GM06990 (cell line): Measurements from ENCODE around the gene MROH2A.

ENCODE experiments used
- DNase-seq: peaks from one replicate; pipeline ENCODE4 v3.0.0-alpha.2; 2011; ENCODE audit not compliant: insufficient read length; ENCODE audit errors: extremely low read depth
- H3K27me3 ChIP-seq: replicated peaks from 2 replicates; pipeline ENCODE4 v1.6.0; 2011; ENCODE audit warnings: low read length; ENCODE audit not compliant: control insufficient read depth, insufficient read depth
- H3K36me3 ChIP-seq: 2 replicates; pipeline ENCODE4 v1.5.1; 2011; ENCODE audit warnings: low read length; ENCODE audit not compliant: control insufficient read depth, insufficient read depth
- H3K4me3 ChIP-seq: replicated peaks from 2 replicates; pipeline ENCODE4 v1.5.1; 2011; ENCODE audit warnings: low read depth, mild to moderate bottlenecking, control low read depth, low read length
- CTCF ChIP-seq: IDR thresholded peaks from 2 replicates; pipeline ENCODE4 v1.5.1; 2011; ENCODE audit warnings: low read length, control low read depth, mild to moderate bottlenecking, inconsistent platforms; ENCODE audit not compliant: insufficient read depth, poor library complexity, severe bottlenecking

Gene MROH2A

GRCh38 chr2:233754872-233755611 lies 23.1 kb upstream of the MROH2A start:
- DNase-seq, result no peak
- no peaks in the 10 kb centered on the region for H3K27me3 ChIP-seq
- H3K36me3 ChIP-seq, result no peaks in the 10 kb centered on the region
- H3K4me3 ChIP-seq, result no peak overlapping the region
- TF ChIP-seq CTCF, result no peak

GRCh38 chr2:233756429-233757081 lies 21.6 kb upstream of the MROH2A start:
- no peak for DNase-seq

GRCh38 chr2:233758141-233758540 lies 20.0 kb upstream of the MROH2A start:
- TF ChIP-seq CTCF, result no peak
- DNase-seq, result no peak
- Histone ChIP-seq H3K27me3 (no peaks in the 10 kb centered on the region), H3K36me3 (no peaks in the 10 kb centered on the region), H3K4me3 (no peak overlapping the region)

More at GRCh38 chr2:233756429-233757081, 21.6 kb upstream of the MROH2A start:
- H3K27me3 ChIP-seq, result no peaks in the 10 kb centered on the region
- TF ChIP-seq CTCF, result no peak
- no peak overlapping the region for H3K4me3 ChIP-seq
- H3K36me3 ChIP-seq, result no peaks in the 10 kb centered on the region

GRCh38 chr2:233758849-233759248 lies 19.3 kb upstream of the MROH2A start:
- TF ChIP-seq CTCF, result no peak
- Histone ChIP-seq H3K36me3 (no peaks in the 10 kb centered on the region), H3K27me3 (no peaks in the 10 kb centered on the region), H3K4me3 (no peak overlapping the region)
- DNase-seq, result no peak

GRCh38 chr2:233760043-233760442 lies 18.1 kb upstream of the MROH2A start, which contains the start of gene UGT1A1:
TSS of gene UGT1A1 (plus strand) at chr2:233760270. CDS start at chr2:233760288, 18 bp downstream.
- no peaks in the 10 kb centered on the region for H3K27me3 ChIP-seq
- TF ChIP-seq CTCF, result no peak
- DNase-seq, result no peak
- H3K36me3 ChIP-seq, result no peaks in the 10 kb centered on the region
- H3K4me3 ChIP-seq, result no peak within 1 kb of the TSS
